Measurements from ENCODE around the gene STMN3. TPM values are rescaled to one million over a fixed set of nuclear protein-coding genes. Genes with fewer than 3 reads are reported as not detected.
A peak's percentile ranks its signal among the peaks of the same experiment; 100 is the strongest.

The STMN3 gene
- total RNA-seq, 1 donor from 2014 or later: 40.8 TPM

DNA sequence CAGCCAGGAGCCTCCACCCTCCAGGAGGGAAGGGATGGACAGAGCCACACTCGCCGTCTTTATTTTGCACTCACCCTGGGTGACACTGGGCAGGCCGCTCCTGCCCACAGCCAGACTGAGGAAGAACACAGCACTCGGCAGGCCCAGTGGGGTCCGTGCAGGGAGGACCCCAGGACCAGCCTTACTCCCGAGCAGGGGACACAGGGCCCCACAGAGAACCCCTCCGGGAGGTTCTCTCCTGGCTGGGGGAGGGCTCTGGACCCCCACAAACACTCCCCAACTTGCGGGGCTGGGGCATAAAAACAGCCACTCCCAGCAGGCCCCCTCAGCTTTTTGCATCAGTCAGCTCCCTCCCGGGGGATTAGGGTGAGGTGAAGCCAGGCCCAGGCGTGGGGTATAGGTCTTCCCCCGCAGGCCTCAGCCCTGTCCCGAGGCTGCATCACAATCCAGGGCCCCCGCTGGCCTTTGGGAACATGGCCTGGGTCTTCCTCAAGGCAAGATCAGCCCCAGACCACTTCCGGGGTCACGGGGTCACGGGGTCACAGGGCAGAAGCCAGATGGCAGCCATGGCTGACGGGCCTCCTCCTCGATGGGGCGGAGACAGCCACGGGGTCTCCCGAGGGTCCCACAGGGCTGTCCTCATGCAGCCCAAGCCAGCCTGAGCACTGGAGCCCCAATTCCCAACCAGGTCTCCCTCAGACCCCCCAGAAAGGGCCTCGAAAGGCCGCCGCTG, 46.4 kb upstream of the STMN3 start:
- Histone ChIP-seq H3K36me3 (ENCODE audit: control insufficient read depth, insufficient read depth, low read length) (no peaks in the 10 kb centered on the region), H3K4me3 (ENCODE audit: low read depth, low read length) (no peak overlapping the region), H3K27me3 (ENCODE audit: control insufficient read depth, insufficient read depth, low read length) (no peaks in the 10 kb centered on the region)
- DNase-seq (ENCODE audit: low read depth): no peak
- no peak for TF ChIP-seq CTCF (IDR thresholded peaks at IDR 0.05; ENCODE audit: insufficient read depth, low read length, poor library complexity, severe bottlenecking)

- no peaks in the 10 kb centered on the region for H3K36me3 ChIP-seq (ENCODE audit: control insufficient read depth, insufficient read depth, low read length)
- no peak for TF ChIP-seq CTCF (IDR thresholded peaks at IDR 0.05; ENCODE audit: insufficient read depth, low read length, poor library complexity, severe bottlenecking)
- peak; percentile 75 for DNase-seq (ENCODE audit: low read depth)
- peak overlapping the region; percentile 64 for H3K4me3 ChIP-seq (ENCODE audit: low read depth, low read length)
- H3K27me3 ChIP-seq (ENCODE audit: control insufficient read depth, insufficient read depth, low read length): no peaks in the 10 kb centered on the region
Observed at GRCh38 chr20:63698739-63699465, 45.7 kb upstream of the STMN3 start.

GRCh38 chr20:63697868-63698545, 44.8 kb upstream of the STMN3 start:
- no peaks in the 10 kb centered on the region for H3K36me3 ChIP-seq (ENCODE audit: control insufficient read depth, insufficient read depth, low read length)
- peak overlapping the region; percentile 64 for H3K4me3 ChIP-seq (ENCODE audit: low read depth, low read length)
- DNase-seq (ENCODE audit: low read depth): no peak
- TF ChIP-seq CTCF (IDR thresholded peaks at IDR 0.05; ENCODE audit: insufficient read depth, low read length, poor library complexity, severe bottlenecking): no peak
- no peaks in the 10 kb centered on the region for H3K27me3 ChIP-seq (ENCODE audit: control insufficient read depth, insufficient read depth, low read length)

GRCh38 chr20:63697357-63697867, 44.2 kb upstream of the STMN3 start:
- Histone ChIP-seq H3K4me3 (ENCODE audit: low read depth, low read length) (peak overlapping the region; percentile 64), H3K27me3 (ENCODE audit: control insufficient read depth, insufficient read depth, low read length) (no peaks in the 10 kb centered on the region), H3K36me3 (ENCODE audit: control insufficient read depth, insufficient read depth, low read length) (no peaks in the 10 kb centered on the region)
- peak; percentile 4 for TF ChIP-seq CTCF (IDR thresholded peaks at IDR 0.05; ENCODE audit: insufficient read depth, low read length, poor library complexity, severe bottlenecking)
- no peak for DNase-seq (ENCODE audit: low read depth)

DNA sequence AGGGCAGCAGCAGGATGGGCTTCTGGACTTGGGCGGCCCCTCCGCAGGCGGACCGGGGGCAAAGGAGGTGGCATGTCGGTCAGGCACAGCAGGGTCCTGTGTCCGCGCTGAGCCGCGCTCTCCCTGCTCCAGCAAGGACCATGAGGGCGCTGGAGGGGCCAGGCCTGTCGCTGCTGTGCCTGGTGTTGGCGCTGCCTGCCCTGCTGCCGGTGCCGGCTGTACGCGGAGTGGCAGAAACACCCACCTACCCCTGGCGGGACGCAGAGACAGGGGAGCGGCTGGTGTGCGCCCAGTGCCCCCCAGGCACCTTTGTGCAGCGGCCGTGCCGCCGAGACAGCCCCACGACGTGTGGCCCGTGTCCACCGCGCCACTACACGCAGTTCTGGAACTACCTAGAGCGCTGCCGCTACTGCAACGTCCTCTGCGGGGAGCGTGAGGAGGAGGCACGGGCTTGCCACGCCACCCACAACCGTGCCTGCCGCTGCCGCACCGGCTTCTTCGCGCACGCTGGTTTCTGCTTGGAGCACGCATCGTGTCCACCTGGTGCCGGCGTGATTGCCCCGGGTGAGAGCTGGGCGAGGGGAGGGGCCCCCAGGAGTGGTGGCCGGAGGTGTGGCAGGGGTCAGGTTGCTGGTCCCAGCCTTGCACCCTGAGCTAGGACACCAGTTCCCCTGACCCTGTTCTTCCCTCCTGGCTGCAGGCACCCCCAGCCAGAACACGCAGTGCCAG, 43.6 kb upstream of the STMN3 start, which contains the start of gene TNFRSF6B:
Gene TNFRSF6B (plus strand): TSS at position 25 of the 729 bp plus-strand sequence. CDS start 116 bp downstream, at position 141.
- H3K27me3 ChIP-seq (ENCODE audit: control insufficient read depth, insufficient read depth, low read length): no peaks in the 10 kb centered on the region
- H3K4me3 ChIP-seq (ENCODE audit: low read depth, low read length): peak within 1 kb of the TSS; percentile 64
- DNase-seq (ENCODE audit: low read depth): no peak
- no peak for TF ChIP-seq CTCF (IDR thresholded peaks at IDR 0.05; ENCODE audit: insufficient read depth, low read length, poor library complexity, severe bottlenecking)
- H3K36me3 ChIP-seq (ENCODE audit: control insufficient read depth, insufficient read depth, low read length): no peaks in the 10 kb centered on the region

Data from kidney epithelial cell (primary cell).